ENCODE measurements around the gene HSD17B3.
"Not testable (repeated sequence)": the region's sequence is repeated elsewhere in the genome, so short reads cannot be mapped to it uniquely, and the experiment has no call there.

The HSD17B3 gene

DNA sequence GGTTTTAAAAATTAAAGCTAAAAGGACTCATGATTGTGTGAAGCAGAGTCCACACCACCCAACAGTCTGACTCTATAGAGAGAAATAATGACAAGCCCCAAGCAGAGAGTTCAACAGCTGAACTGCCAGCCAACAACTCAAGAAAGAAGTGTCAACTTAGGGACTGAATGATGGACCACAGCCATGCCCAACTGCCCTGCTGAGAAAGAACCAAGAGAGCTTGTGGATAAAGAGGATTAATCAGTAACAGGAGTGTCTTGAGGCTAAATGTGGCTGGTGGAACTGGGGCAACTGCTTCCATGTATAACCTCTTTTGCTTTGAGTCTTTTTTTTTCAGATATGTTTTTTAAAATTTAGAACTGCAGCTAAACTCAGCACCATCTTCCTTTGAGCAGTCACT lies 109.3 kb downstream of the HSD17B3 start:
- no peak for DNase-seq

- no peak for DNase-seq
Measured at GRCh38 chr9:96189995-96190394, 112.0 kb downstream of the HSD17B3 start.

- DNase-seq, result not testable (repeated sequence)
Measured at GRCh38 chr9:96189581-96189980, 112.4 kb downstream of the HSD17B3 start.

DNA sequence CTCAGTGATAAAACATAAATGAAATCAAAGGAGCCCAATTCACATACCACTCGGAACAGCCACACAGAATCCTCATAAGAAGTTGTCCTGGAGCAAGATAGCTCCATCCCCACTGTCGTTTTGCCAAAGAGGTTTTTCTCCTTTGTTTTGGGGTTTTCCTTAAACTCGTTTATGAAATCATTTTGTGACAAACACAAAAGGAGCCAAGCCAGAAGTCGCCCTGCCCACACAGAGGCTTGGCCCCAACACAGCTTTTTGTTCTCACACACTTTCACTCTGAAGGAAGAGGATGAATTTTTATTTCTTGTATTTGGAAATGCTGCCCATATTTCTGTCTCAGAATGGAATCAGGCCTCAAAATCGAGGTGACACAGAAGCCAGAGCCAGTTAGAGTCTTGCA lies 113.4 kb downstream of the HSD17B3 start:
- no peak for DNase-seq

DNA sequence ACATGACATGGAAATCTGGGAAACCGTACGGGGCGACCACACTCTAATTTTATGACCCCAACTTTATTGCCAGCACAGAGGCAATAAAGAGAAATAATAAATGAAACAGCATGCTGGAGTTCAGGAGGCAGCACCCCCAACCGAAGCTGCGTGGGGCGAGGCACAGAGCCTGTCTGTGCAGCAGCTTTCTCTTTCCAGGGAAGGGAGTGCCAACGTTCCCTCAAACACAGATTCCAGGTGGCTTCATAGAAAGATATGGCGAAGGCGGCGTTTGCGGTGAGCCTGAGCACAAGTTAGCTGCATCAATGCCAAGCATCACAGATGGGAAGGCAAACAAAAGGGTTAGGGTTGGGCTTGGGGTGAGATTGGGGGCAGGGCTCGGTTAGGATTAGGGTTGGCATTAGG lies 114.8 kb downstream of the HSD17B3 start:
- no peak for DNase-seq

DNA sequence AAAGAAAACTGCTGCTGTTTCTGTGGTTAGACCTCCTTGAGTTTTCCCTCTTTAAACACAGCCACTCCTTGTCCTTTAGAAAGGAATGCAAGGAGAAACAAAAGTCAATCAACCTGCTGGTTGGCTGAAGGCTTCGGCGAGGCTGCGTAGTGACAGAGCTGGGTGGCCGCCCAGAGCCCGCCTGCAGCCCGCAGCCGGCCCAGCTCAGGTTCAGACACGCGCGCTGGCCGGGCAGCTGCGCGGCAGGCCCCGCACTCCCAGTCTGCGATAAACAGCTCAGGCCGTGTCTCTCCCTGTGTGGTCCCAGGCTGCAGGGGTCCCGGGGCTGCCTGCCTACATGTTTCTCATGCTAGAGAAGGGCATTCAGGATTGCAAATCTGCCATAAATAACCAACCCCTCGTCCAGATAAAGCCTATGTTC lies 115.4 kb downstream of the HSD17B3 start:
- no peak for DNase-seq

DNA sequence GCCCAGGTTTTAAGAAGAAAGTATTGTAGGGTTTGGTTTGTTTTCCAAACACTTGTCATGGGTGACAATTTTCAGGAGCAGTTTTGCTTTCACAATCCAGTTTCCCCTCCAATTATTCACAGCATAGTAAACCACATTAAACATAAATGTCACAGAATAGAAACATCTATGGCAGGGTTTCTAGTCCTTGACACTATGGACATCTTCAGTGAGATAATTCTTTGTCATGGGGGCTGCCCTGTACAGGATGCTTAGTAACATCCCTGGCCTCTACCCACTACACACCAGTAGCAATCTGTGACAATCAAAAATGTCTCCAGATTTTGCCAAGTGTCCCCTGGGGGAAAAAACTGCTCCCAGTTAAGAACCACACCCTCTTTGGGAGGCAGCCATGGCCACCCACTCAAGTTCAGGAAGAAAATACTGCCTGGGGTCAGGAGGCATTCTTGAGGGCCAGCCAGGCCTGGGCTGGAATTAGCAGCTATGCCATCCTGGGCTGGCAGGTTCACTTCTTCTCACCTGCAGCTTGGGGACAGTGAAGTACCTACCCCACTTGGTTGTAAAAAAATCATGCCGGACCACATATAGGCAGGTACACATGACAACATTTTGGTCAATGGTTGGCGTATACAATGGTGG lies 116.3 kb downstream of the HSD17B3 start:
- DNase-seq, result no peak
